Measurements from ENCODE around the gene TPPP.
"Not testable (repeated sequence)": the region's sequence is repeated elsewhere in the genome, so short reads cannot be mapped to it uniquely, and the experiment has no call there.

Gene TPPP

DNA sequence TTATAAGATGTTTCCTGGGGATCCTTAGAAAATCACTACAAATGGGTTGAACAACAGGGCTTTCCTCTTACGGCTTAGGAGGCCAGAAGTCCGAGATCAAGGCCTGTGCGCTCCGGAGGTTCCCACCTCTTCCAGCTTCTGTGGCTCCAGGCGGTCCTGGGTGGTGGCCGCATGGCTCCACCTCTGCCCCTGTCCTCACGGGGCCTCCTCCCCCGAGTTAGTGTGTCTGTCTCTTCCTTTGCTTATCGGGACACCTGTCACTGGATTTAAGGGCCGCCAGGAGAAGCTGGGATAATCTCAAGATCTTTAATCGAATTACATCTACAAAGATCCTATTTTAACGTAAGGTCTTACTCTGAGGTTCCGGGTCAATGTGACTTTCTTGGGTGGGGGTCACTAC lies 2.3 kb upstream of the TPPP start:
- not testable (repeated sequence) for DNase-seq (ENCODE audit: low read depth, low spot score); H3K27ac ChIP-seq

DNA sequence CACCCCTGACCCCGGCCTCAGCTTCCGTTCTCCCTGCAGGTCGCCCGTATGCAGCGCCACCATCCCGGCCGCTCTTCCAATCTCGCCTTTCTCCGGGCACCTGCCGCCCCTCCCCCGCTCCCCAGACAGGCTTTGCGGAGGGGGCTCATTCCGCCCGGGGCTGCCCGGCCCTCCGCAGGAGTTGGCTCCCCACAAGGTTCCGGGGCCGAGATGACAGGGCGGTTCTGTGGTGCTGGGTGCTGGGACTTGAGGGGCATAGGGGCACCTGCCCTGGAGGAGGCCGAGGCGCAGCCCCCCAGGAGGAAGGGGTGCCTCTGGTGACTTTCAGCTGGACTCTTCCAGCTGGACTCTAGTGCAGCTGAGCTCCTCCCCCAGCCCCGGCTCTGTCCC lies 885 bp upstream of the TPPP start:
- not testable (repeated sequence) for H3K27ac ChIP-seq; DNase-seq (ENCODE audit: low read depth, low spot score)

DNA sequence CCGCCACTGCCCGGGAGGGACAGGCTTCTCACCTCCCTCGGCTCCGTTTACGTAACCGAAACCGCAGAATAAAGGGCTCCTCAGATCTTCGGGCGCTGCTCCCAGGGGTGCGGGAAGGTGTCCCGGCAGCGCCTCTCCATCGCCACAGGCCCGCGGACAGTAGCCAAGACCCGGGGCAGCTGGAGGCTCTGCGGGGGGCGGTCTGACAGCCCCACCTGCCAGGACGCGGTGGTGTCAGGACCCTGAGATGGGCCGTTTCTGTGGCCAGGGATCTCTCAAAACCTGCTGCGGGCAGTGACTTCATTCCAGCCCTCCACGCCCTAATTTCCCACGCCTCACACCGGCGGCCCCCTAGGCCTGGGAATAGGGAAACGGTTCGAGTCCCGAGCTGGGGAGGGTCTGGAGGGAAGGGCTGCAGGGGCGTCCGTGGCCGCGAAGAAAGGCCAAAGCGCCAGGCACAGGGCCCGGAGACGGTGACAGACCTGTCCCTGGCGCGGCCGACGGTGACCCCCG lies 567 bp downstream of the TPPP start:
- DNase-seq (ENCODE audit: low read depth, low spot score); H3K27ac ChIP-seq: not testable (repeated sequence)

DNA sequence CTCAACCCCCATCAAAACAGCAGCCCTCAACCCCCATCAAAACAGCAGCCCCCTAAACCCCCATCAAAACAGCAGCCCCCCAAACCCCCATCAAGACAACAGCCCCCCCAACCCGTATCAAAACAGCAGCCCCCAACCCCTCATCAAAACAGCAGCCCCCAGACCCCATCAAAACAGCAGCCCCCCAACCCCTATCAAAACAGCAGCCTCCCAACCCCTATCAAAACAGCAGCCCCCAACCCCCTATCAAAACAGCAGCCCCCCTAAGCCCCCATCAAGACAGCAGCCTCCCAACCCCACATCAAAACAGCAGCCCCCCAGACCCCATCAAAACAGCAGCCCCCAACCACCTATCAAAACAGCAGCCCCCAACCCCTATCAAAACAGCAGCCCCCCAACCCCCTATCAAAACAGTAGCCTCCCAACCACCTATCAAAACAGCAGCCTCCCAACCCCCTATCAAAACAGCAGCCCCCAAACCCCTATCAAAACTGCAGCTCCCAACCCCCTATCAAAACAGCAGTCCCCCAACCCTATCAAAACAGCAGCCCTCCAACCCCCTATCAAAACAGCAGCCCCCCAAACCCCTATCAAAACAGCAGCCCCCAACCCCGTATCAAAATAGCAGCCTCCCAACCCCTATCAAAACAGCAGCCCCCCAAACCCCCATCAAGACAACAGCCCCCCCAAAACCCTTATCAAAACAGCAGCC lies 1.2 kb downstream of the TPPP start:
- no peak overlapping the region for H3K27ac ChIP-seq
- no peak for DNase-seq (ENCODE audit: low read depth, low spot score)

DNA sequence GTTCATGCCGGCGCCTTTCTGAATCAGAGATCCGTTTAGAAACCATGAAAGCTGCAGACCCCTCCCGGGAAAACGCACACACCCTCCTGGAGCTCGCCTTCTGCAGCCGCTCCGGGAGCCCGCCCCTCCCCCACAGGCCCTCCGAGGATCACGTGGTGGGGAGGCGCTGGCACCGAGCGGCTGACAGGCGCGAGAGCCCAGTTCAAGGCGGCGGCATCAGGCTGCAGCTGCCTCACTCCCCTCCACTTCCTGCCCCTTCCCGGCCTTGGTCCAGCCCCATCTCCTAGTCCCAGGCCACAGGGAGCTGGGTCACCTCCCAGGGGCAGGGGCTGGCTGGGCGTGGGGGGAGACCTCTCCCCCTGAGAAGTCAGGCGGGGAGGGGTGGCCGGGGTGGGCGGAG lies 2.1 kb downstream of the TPPP start:
- not testable (repeated sequence) for DNase-seq (ENCODE audit: low read depth, low spot score); H3K27ac ChIP-seq

DNA sequence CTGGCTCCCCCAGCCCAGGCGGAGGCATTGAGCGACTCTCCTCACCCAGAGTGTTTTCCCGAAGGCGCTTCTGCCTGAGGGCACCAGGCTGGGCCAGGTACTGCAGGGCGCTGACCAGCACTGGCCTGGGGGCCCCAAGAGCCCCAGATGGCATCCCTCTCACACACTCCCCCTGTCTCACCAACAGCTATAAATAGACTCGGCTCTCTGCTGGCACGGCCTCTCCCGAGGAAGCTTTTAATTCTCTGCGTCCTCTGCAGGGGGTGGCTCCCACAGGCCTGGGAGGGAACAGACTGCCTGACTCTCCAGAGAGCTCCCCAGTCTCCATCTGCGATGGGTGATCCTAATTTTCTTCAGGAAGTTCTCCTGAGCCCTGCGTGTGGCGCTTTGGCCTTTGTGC lies 2.9 kb downstream of the TPPP start:
- not testable (repeated sequence) for DNase-seq (ENCODE audit: low read depth, low spot score); H3K27ac ChIP-seq

DNA sequence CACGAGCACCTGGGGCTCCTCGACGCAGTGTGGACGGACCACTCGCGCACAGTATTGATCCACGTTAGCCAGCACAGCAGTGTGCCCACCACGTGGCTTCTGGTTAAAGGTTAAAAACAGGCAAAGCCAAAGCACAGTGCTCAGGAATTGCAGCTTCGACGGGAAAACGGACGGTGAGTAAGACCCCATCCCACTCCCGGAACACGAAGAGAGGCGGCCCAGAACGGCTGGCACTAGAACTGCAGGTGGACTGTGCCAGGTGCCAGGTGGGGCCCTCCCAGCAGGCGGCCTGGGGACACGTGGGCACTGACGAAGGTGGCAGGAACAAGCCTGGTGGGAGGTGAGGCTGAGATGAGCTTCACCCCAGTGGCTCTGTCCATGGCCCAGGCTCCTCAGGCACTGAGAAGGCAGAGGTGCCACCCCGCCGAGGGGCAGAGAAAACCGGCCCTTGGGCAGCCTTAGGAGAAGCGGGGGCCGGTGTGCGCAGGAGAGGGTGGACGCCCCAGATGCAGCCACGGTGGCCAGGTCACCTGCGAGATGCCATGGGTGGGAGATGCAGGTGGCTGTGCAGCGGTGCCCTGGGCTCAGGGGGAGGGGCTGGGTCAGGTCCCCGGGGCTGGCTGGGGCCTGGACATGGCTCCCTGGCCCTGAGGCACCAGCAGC lies 4.7 kb downstream of the TPPP start:
- not testable (repeated sequence) for DNase-seq (ENCODE audit: low read depth, low spot score)

DNA sequence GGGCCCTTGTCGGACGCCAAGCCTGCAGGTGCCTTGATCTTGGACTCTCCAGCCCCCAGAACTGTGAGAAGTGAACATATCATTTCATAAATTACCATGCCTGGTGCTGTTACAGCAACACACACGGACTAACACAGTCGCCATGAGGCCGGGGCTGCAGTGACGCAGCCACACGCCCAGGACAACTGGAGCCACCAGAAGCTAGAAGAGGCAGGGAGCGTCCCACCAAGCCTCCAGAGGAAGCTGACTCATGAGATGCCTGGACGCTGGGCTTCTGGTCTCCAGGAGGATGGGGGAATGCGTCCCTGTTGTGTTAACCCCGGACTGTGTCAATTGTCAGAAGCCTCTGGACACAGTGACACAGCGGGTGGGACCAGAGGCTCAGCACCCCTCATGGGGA lies 6.2 kb downstream of the TPPP start:
- DNase-seq (ENCODE audit: low read depth, low spot score); H3K27ac ChIP-seq: not testable (repeated sequence)

More for the DNA sequence above, 4.7 kb downstream of the TPPP start:
- not testable (repeated sequence) for H3K27ac ChIP-seq

DNA sequence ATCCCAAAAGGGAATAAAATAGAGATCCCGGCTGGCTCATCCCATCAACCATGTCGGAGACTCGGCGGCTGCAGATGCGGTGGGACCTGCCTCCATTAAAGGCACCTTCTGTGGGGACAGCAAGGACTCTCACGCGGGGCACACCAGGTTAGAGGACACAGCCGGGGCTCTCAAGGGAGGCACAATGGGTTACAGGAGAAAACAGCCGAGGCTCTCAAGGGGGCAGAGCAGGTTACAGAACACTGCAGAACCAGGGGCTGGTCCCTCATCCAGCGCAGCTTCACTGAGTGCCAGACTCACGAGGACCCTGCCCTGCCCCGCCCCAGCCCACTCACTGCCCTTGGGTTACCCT lies 7.0 kb downstream of the TPPP start:
- DNase-seq (ENCODE audit: low read depth, low spot score); H3K27ac ChIP-seq: not testable (repeated sequence)

DNA sequence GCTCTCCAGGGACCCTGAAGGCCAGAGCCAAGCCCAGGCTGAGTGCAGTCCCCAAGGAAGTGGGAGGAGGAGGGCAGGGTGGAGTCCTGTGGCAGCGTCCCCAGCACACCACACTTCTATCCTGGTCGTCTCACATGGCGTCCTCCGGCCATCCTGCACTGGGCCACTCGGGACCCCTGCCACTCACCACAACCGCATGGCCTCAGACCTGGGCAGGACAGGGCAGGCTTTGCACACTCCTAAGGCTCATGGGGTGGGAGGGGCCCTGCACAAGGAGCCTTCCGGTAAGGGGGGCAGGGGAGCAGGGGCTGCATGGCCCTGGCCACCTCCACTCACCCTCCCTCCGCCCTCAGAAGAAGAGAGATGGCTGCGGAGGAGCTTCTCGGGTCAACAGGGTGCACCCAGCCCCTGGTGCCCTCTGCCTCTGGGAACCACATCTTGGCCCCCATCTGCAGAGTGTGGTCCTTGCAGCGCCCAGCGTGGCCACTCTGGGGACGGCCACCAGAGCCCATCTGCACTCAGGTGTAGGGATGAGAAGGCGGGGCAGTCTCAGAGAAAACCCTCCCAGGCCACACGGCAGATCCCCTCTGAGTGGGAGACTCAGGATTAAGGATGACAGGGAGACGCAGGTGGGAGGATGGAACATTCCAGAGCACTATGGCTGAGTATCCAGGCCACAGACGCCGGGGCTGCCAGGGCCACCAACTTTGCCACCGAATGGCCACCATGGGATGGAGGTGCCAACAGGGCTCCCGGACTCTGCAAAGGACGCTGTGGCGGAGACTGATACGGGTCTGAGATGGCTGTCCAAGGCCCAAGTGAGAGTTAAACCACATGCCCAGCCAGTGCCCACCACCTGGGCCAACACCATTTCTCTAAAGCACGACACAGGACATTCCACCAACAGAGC lies 7.6 kb downstream of the TPPP start:
- DNase-seq (ENCODE audit: low read depth, low spot score), result no peak
- H3K27ac ChIP-seq, result no peak overlapping the region

DNA sequence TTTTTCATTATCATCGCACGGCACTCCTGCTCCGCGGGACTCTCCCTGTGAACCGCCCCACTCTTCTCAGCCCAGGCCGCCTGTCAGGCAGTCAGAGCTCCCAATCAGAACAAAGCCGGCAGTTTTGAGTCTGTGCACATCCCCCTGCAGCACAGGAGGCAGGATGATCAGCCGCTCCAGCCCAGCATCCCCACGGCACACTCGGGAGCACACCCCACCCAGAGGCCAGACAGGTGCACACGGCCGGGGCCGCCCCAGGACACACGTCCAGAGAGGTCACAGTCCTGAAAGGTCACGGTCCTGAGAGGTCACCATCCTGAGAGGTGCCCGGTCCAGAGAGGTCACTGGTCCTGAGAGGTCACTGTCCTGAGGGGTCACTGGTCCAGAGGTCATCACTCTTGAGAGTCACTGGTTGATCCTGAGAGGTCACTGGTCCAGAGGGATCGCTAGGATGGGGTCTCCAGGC lies 8.4 kb downstream of the TPPP start:
- DNase-seq (ENCODE audit: low read depth, low spot score), result no peak

DNA sequence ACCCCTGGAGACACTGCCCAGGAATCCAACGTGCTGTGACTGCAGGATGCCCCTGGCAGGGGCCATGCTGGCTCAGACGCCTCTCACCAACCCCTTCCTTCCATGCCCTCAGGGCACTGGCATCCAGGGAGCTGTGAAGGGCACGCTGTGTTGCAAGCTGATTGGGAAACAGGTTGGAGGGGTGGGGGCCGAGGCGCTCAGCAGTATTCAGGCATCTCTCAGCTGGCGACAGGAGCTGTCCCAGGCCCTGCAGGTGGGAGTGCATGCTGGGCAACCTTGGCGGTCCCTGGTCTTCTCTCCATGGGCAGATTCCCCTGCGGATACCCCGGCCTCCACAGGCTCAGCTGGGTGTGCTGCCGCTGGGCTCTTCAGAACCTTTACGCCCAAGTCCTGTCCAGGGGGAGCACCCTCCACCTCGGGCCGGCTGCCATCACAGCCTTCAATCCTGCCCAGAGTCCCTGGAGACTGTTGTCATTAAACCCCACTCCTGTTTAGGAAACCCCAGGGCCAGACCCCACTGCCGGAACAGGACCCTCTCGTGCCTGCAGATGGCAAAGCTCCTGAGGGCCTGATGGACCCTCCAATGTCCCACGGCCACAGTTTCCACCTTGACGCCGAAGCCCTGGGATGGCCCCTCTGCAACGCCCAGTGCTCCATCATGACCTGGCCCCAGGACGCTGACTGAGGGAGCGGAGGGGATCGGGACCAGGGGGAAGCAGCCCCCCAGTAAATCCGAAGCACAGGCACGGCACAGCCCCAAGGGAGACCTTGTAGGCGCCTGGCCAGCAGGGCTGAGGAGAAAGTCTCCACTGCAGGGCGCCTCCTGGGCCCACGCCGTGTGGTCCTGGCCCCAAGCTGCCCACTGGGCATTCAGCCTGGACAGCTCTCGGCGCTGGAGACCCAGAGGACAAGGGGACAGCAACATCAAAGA lies 9.3 kb downstream of the TPPP start:
- no peak overlapping the region for H3K27ac ChIP-seq
- DNase-seq (ENCODE audit: low read depth, low spot score), result no peak

More for the DNA sequence above, 8.4 kb downstream of the TPPP start:
- no peak overlapping the region for H3K27ac ChIP-seq

DNA sequence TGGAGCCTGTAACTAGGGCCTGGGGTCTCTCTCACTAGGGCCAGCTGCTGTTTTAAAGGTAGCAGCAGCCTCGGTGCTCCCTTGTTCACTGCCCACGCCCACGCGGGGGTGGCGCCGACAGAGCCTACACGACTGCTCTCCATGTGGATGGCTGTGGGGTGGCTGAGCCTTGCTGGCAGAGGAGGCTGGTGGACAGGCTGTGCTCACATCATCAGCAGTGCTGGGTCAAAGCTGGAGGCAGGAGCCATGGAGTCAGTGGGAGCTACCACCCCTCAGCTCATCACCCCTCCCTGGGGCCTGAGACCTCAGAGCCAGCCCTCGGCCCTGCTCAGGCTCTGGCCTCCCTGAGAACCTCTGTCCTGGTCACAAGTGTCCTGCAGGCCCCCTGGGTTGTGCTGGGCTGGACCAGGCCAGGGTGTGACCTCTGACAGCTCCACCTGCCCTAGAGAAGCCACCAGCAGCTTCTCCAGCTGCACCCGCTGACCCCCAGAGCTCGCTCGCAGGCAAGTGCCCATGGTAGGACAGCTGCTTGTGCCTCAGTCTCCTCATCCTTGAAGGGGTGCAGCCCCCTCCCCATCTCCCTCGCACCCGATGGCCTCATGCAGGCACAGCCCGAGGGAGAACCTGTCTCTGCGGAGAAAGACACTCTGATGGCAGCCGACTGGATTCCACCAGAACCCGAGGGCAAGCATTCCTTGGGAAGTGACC lies 10.3 kb downstream of the TPPP start:
- DNase-seq (ENCODE audit: low read depth, low spot score), result not testable (repeated sequence)

DNA sequence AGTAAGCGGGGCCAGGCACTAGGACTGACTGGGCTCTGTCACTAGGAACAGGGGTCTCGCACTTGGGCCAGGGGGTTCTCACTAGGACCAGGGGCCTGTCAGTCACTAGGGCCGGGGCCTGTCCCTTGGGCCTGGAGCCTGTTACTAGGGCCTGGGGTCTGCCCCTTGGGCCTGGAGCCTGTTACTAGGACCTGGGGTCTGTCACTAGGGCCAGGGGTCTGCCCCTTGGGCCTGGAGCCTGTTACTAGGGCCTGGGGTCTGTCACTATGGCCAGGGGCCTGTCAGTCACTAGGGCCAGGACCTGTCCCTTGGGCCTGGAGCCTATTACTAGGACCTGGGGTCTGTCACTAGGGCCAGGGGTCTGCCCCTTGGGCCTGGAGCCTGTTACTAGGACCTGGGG lies 10.9 kb downstream of the TPPP start:
- DNase-seq (ENCODE audit: low read depth, low spot score); H3K27ac ChIP-seq: not testable (repeated sequence)

More for the DNA sequence above, 10.3 kb downstream of the TPPP start:
- not testable (repeated sequence) for H3K27ac ChIP-seq

DNA sequence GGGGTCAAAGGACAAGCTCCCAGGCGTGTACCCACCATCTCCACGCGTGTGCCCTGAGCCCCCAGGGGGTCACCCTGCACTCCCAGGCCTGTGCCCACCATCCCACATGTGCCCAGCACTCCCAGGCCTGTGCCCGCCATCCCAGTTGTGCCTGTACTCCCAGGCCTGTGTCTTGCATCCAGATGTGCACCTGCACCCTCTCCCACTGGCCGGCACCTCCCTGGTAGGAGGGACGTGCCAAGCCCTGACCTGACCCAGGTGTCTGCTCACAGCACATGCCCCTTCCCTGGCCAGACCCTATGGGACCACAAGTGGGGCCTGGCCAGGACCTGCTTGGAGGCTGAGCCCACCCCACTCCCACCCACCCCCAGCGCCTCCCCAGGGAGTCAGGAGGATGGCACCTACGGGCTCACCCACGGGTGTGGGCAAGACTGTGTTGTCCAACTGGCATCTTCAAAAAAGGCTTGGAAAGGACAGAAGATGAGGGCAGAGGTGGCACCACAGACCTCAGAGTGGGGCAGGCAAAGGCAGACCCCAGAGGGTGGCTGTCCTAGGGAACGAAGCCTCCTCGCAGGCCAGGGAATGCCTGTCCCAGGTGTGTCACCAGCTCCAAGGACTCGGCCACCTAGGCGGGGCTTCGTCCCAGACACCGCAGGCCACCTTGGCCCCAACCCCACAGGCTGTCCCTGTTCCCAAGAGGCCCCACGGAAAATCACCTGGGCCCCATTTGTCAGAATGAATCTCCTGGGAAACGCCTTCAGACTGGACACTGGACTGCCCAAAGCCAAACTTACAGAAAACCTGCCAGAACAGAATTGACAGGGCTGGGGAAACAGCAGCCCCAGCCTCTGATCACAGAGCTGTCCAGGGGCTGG lies 11.6 kb downstream of the TPPP start:
- not testable (repeated sequence) for DNase-seq (ENCODE audit: low read depth, low spot score); H3K27ac ChIP-seq

DNA sequence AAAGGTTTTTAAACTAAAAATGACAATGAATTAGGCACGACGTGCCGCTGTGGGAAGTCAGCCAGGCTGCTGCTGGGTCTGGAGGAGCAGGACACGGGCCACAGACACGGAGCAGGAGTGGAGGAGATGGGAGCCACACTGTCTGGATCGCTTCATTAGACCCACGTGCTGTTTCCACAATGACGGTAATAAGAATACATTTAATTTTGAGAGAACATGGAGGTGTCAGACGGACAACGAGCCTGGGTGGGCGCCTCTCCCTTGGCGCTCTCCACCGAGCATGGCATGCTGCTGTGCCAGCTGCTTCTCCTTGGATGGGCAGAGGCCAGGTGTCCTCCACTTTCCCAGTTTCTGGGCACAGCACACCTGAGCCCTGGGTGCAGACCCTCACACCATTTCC lies 12.3 kb downstream of the TPPP start:
- not testable (repeated sequence) for H3K27ac ChIP-seq; DNase-seq (ENCODE audit: low read depth, low spot score)

DNA sequence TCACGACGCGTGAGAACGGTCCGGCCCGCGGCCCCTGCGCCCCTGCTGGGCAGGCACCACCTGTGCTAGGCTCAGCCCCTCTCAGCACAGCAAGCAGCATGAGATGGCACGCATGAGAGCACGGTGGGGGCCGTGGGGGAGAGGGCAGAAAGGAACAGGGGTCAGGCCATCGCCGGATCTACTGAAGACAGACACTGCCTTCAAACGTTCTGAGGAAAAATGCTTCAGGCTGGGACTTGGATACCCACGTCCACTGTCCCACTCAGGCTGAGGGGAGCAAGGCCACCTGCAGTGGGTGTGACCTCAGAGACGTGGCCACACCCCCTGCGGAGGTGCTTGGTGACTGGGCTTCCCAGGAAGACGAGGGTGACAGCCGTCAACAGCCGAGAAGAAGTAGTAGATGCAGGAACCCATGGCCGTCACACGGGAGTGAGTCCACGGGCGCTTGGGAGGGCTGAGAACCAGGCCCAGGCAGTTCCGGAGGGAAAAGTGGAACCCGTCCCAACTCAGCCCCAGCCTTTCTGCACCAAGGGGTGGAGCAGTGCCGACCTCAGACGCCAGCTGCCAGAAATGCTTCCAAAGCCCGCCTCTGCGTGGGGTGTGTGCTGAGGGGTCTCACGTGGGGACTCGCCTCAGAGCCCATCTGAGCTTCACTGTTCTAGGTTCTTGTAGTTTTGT lies 12.9 kb downstream of the TPPP start:
- not testable (repeated sequence) for DNase-seq (ENCODE audit: low read depth, low spot score)

More for the DNA sequence above, 12.9 kb downstream of the TPPP start:
- H3K27ac ChIP-seq, result not testable (repeated sequence)
